Thyroid gland (tissue), 4 donors: ENCODE measurements around the gene ZIC2.

ENCODE experiments used
- POLR2A ChIP-seq, 2 donors: fragments of 450-650 bp; IDR thresholded peaks; one replicate each; pipeline ENCODE4 v1.6.1; 2017; ENCODE audit warnings: antibody characterized with exemption in 2 of 2, mild to moderate bottlenecking in 2 of 2, moderate library complexity in 1 of 2
- TF ChIP-seq, protein P1 (sequence below), 6 experiments: fragments of 200-600 bp in 3 of 6; fragments of 450-650 bp in 3 of 6; sonication (generic) in 3 of 6; IDR thresholded peaks; one replicate each; pipeline ENCODE4 v1.5.1; 2016 to 2019; ENCODE audit warnings: antibody characterized with exemption in 6 of 6, mild to moderate bottlenecking in 2 of 6, inconsistent platforms in 1 of 6, moderate library complexity in 1 of 6

GRCh38 chr13:99967869-99968520, 13.6 kb upstream of the ZIC2 start:
- TF ChIP-seq, protein P1, sequence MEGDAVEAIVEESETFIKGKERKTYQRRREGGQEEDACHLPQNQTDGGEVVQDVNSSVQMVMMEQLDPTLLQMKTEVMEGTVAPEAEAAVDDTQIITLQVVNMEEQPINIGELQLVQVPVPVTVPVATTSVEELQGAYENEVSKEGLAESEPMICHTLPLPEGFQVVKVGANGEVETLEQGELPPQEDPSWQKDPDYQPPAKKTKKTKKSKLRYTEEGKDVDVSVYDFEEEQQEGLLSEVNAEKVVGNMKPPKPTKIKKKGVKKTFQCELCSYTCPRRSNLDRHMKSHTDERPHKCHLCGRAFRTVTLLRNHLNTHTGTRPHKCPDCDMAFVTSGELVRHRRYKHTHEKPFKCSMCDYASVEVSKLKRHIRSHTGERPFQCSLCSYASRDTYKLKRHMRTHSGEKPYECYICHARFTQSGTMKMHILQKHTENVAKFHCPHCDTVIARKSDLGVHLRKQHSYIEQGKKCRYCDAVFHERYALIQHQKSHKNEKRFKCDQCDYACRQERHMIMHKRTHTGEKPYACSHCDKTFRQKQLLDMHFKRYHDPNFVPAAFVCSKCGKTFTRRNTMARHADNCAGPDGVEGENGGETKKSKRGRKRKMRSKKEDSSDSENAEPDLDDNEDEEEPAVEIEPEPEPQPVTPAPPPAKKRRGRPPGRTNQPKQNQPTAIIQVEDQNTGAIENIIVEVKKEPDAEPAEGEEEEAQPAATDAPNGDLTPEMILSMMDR (IDR thresholded peaks at IDR 0.05), result no peak
- TF ChIP-seq POLR2A (IDR thresholded peaks at IDR 0.05), result no peak
